Endothelial cell (in vitro differentiated cells): ENCODE measurements around the gene TMEM38A. TPM values are rescaled to one million over a fixed set of nuclear protein-coding genes. Genes with fewer than 3 reads are reported as not detected.
"Not testable (repeated sequence)": the region's sequence is repeated elsewhere in the genome, so short reads cannot be mapped to it uniquely, and the experiment has no call there.

Source experiments
- DNase-seq: peaks from one replicate; pipeline ENCODE4 v3.0.0; 2021; ENCODE audit warnings: low spot score
- H3K27ac Mint-ChIP-seq: one replicate; pipeline ENCODE4 v1.8.0; 2021; ENCODE audit warnings: mixed read lengths, inconsistent platforms; ENCODE audit not compliant: unreplicated experiment
- H3K27me3 Mint-ChIP-seq: one replicate; pipeline ENCODE4 v1.8.0; 2021; ENCODE audit warnings: mild to moderate bottlenecking, moderate library complexity, mixed read lengths, inconsistent platforms; ENCODE audit not compliant: unreplicated experiment
- H3K36me3 Mint-ChIP-seq: one replicate; pipeline ENCODE4 v1.8.0; 2021; ENCODE audit warnings: mild to moderate bottlenecking, low read depth, mixed read lengths, inconsistent platforms; ENCODE audit not compliant: unreplicated experiment
- H3K4me1 Mint-ChIP-seq: one replicate; pipeline ENCODE4 v1.8.0; 2021; ENCODE audit warnings: mild to moderate bottlenecking, mixed read lengths, inconsistent platforms; ENCODE audit not compliant: unreplicated experiment
- H3K4me3 Mint-ChIP-seq: one replicate; pipeline ENCODE4 v1.8.0; 2021; ENCODE audit warnings: mild to moderate bottlenecking, mixed read lengths, inconsistent platforms; ENCODE audit not compliant: unreplicated experiment
- H3K9me3 Mint-ChIP-seq: one replicate; pipeline ENCODE4 v1.8.0; 2021; ENCODE audit warnings: mixed read lengths, inconsistent platforms; ENCODE audit not compliant: unreplicated experiment
- total RNA-seq: library from RNA; stranded (reverse); fragmentation: NEBNext Ultra II Directional; extraction: Animal tissue kit (Norgen Biotek cat#: 25700); gene quantifications from one replicate; pipeline ENCODE4 v1.2.1, GENCODE V29; 2021; ENCODE audit not compliant: unreplicated experiment
- TF ChIP-seq, protein P1 (sequence below): fragments of 200-600 bp; sonication (generic); IDR thresholded peaks from one replicate; pipeline ENCODE4 v1.5.0; 2021; ENCODE audit warnings: antibody characterized with exemption; ENCODE audit not compliant: unreplicated experiment

TMEM38A gene
- total RNA-seq, 1 donor from 2014 or later: 0.36 TPM

DNA sequence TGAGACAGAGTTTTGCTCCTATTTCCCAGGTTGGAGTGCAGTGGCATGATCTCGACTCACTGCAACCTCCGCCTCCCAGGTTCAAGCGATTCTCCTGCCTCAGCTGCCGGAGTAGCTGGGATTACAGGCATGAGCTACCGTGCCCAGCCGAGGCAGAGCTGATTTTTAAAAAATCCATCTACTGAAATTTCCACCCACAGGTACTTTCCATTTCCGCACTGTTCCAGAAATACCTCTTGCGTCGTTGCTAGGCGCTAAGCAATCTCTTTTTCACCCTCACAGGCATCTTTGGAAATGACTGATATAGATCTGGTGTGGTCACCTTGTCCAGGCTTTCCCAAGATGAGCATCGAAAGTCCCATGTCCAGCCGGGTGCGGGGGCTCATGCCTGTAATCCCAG lies 9.4 kb downstream of the TMEM38A start:
- no peak for DNase-seq
- H3K27me3 Mint-ChIP-seq: peaks cover 3% of the 10 kb centered on the region
- no peaks in the 10 kb centered on the region for H3K9me3 Mint-ChIP-seq
- H3K27ac Mint-ChIP-seq: no peak overlapping the region
- TF ChIP-seq, protein P1, sequence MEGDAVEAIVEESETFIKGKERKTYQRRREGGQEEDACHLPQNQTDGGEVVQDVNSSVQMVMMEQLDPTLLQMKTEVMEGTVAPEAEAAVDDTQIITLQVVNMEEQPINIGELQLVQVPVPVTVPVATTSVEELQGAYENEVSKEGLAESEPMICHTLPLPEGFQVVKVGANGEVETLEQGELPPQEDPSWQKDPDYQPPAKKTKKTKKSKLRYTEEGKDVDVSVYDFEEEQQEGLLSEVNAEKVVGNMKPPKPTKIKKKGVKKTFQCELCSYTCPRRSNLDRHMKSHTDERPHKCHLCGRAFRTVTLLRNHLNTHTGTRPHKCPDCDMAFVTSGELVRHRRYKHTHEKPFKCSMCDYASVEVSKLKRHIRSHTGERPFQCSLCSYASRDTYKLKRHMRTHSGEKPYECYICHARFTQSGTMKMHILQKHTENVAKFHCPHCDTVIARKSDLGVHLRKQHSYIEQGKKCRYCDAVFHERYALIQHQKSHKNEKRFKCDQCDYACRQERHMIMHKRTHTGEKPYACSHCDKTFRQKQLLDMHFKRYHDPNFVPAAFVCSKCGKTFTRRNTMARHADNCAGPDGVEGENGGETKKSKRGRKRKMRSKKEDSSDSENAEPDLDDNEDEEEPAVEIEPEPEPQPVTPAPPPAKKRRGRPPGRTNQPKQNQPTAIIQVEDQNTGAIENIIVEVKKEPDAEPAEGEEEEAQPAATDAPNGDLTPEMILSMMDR: no peak
- no peak overlapping the region for H3K4me3 Mint-ChIP-seq
- no peaks in the 10 kb centered on the region for H3K36me3 Mint-ChIP-seq
- no peaks in the 10 kb centered on the region for H3K4me1 Mint-ChIP-seq

DNA sequence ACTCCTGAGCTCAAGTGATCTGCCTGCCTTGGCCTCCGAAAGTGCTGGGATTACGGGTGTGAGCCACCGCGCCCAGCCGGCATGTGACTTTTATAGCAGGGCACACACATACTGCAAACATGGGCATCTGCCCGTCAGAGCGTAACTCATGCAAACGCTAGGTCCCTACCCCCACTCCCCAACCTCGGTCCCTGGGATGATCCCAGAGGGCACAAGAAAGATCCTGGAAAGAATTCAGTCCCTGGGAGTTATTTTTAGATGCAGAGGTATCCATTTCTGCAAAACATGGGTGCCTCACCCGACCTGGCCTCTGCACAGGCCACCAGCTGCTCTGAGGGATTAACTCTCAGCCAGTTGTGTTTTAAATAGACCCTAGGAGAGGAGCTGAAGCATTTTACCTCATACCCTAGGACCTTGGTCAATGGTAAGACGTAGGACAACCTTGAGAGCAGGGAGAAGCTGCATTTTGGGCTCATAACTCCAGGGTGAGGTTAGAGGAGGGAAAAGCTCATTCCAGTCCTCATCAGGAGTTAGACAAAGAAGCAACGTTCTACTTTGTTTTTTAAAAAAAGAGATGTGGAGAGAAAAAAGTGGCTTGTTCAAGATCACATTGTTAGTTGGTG lies 10.8 kb downstream of the TMEM38A start:
- DNase-seq: no peak
- peaks cover 3% of the 10 kb centered on the region for H3K27me3 Mint-ChIP-seq
- H3K4me3 Mint-ChIP-seq: no peak overlapping the region
- H3K4me1 Mint-ChIP-seq: no peaks in the 10 kb centered on the region
- H3K27ac Mint-ChIP-seq: no peak overlapping the region
- no peaks in the 10 kb centered on the region for H3K9me3 Mint-ChIP-seq
- TF ChIP-seq, protein P1: no peak
- no peaks in the 10 kb centered on the region for H3K36me3 Mint-ChIP-seq

DNA sequence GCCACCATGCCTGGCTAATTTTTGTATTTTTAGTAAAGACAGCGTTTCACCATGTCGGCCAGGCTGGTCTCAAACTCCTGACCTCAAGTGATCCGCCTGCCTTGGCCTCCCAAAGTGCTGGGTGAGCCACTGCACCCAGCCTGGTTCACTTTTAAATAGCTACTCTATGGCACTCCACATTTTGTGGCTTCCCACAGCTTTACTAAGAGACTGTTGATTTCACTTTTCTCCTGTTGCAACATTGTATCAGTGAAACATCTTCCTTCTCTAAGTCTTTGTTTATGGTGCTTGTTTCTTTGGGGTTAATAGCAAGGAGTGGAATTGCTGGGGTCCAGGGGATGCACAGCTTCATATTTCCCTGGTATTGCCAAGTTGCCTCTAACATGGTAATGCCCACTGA lies 12.3 kb downstream of the TMEM38A start:
- Mint-ChIP-seq H3K4me1 (no peaks in the 10 kb centered on the region), H3K4me3 (no peak overlapping the region), H3K27me3 (peaks cover 3% of the 10 kb centered on the region), H3K9me3 (no peaks in the 10 kb centered on the region), H3K27ac (no peak overlapping the region), H3K36me3 (no peaks in the 10 kb centered on the region)
- DNase-seq: no peak
- TF ChIP-seq, protein P1: no peak

DNA sequence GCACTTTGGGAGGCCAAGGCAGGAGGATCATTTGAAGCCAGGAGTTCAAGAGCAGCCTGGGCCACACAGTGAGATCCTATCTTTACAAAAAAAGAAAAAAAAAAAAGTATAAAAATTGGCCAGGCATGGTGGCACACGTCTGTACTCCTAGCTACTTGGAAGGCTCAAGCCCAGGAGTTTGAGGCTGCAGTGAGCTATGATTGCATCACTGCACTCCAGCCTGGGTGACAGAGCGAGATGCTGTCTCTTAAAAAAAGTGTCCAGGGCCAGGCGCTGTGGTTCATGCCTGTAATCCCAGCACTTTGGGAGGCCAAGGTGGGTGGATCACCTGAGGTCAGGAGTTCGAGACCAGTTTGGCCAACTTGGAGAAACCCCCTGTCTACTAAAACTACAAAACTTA lies 12.9 kb downstream of the TMEM38A start:
- H3K4me3 Mint-ChIP-seq, H3K4me1 Mint-ChIP-seq, H3K27ac Mint-ChIP-seq, H3K9me3 Mint-ChIP-seq, H3K27me3 Mint-ChIP-seq, DNase-seq, H3K36me3 Mint-ChIP-seq: not testable (repeated sequence)

DNA sequence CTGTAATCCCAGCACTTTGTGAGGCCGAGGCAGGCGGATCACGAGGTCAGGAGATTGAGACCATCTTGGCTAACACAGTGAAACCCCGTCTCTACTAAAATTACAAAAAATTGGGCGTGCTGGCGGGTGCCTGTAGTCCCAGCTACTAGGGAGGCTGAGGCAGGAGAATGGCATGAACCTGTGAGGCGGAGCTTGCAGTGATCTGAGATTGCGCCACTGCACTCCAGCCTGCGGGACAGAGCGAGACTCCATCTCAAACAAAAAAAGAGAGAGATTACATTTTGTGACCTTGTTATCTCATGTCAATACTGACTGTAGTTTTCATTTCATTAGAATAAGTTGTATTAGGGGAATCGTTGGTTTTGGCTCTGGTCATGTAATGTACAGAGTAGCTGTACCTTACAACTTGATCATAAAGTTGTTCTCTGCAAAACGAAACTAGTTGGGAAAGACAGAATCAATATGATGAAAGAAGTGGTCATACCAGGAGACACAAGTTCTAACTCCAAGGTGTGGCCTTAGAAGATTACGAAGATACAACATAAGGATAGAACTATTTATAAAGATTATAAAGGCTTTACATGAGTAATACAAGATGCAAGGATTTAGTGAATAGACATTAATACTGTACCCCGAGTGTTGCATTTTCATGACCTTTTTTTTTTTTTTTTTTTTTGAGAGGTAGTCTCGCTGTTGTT lies 15.3 kb downstream of the TMEM38A start:
- H3K27ac Mint-ChIP-seq: no peak overlapping the region
- no peak overlapping the region for H3K4me3 Mint-ChIP-seq
- no peaks in the 10 kb centered on the region for H3K9me3 Mint-ChIP-seq
- peaks cover 5% of the 10 kb centered on the region for H3K27me3 Mint-ChIP-seq
- no peaks in the 10 kb centered on the region for H3K4me1 Mint-ChIP-seq
- peaks cover 3% of the 10 kb centered on the region for H3K36me3 Mint-ChIP-seq
- DNase-seq: no peak
- TF ChIP-seq, protein P1: no peak
